HG03103 (cell line): Measurements from ENCODE around the gene PBOV1.

Experiments used
- ATAC-seq: cut with Tn5 transposase; IDR thresholded peaks from one replicate; pipeline ENCODE4 v1.9.1; 2021; ENCODE audit warnings: low read depth; ENCODE audit not compliant: unreplicated experiment

PBOV1 gene

GRCh38 chr6:138218449-138218848 lies at the start of gene PBOV1:
TSS of gene PBOV1 (minus strand) at chr6:138218491. CDS start at chr6:138218395, 96 bp downstream.
- ATAC-seq = no peak

GRCh38 chr6:138266095-138266494 lies 47.8 kb upstream of the PBOV1 start:
- no peak for ATAC-seq

- no peak for ATAC-seq
Measured at GRCh38 chr6:138264372-138264880, 46.1 kb upstream of the PBOV1 start.

- ATAC-seq = no peak
Measured at GRCh38 chr6:138263963-138264362, 45.7 kb upstream of the PBOV1 start.

- ATAC-seq = no peak
Measured at GRCh38 chr6:138261116-138261780, 43.0 kb upstream of the PBOV1 start.

GRCh38 chr6:138258991-138259390 lies 40.7 kb upstream of the PBOV1 start:
- ATAC-seq = no peak

GRCh38 chr6:138258197-138258596 lies 39.9 kb upstream of the PBOV1 start:
- no peak for ATAC-seq

- ATAC-seq = no peak
Measured at GRCh38 chr6:138257638-138258040, 39.3 kb upstream of the PBOV1 start.

GRCh38 chr6:138255443-138255842 lies 37.2 kb upstream of the PBOV1 start:
- no peak for ATAC-seq

GRCh38 chr6:138253731-138254130 lies 35.4 kb upstream of the PBOV1 start:
- ATAC-seq = no peak

GRCh38 chr6:138250513-138251247 lies 32.4 kb upstream of the PBOV1 start:
- no peak for ATAC-seq

- no peak for ATAC-seq
Measured at GRCh38 chr6:138250053-138250452, 31.8 kb upstream of the PBOV1 start.

GRCh38 chr6:138248878-138249277 lies 30.6 kb upstream of the PBOV1 start:
- ATAC-seq = no peak

GRCh38 chr6:138248011-138248410 lies 29.7 kb upstream of the PBOV1 start:
- ATAC-seq = no peak

- ATAC-seq = no peak
Measured at GRCh38 chr6:138246650-138247440, 28.6 kb upstream of the PBOV1 start.

- no peak for ATAC-seq
Measured at GRCh38 chr6:138245751-138246150, 27.5 kb upstream of the PBOV1 start.

GRCh38 chr6:138242987-138243592 lies 24.8 kb upstream of the PBOV1 start:
- ATAC-seq = no peak

- ATAC-seq = no peak
Measured at GRCh38 chr6:138241934-138242333, 23.6 kb upstream of the PBOV1 start.

GRCh38 chr6:138241381-138241780 lies 23.1 kb upstream of the PBOV1 start:
- ATAC-seq = no peak

- no peak for ATAC-seq
Measured at GRCh38 chr6:138240476-138241245, 22.4 kb upstream of the PBOV1 start.
